GM12875 (cell line): Measurements from ENCODE around the gene APOM.

Source experiments
- H3K4me3 ChIP-seq: one replicate; pipeline ENCODE4 v1.5.1; 2011; ENCODE audit warnings: low read depth, low read length, control low read depth
- CTCF ChIP-seq: IDR thresholded peaks from 2 replicates; pipeline ENCODE4 v1.5.1; 2011; ENCODE audit warnings: low read depth, mild to moderate bottlenecking, control low read depth, inconsistent platforms, low read length, moderate library complexity, borderline replicate concordance; ENCODE audit not compliant: insufficient read depth

Gene APOM

DNA sequence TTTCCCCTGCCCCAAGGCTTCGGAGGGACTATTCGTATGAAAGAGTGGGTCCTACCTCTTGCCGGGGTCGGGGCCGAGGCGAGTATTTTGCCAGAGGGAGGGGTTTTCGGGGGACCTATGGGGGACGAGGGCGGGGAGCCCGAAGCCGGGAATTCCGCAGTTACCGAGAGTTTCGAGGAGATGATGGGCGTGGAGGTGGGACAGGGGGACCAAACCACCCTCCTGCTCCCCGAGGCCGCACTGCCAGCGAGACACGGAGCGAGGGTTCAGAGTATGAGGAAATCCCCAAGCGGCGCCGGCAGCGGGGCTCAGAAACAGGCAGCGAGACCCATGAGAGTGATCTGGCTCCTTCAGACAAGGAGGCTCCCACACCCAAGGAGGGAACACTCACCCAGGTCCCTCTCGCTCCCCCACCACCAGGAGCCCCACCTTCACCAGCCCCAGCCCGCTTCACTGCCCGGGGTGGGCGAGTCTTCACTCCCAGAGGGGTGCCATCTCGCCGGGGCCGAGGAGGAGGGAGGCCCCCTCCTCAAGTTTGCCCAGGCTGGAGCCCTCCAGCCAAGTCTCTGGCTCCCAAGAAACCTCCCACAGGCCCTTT is 23.9 kb upstream of the APOM start:
- no peak overlapping the region for H3K4me3 ChIP-seq
- TF ChIP-seq CTCF, result no peak

- no peak for TF ChIP-seq CTCF
- H3K4me3 ChIP-seq, result no peak overlapping the region
These were observed 23.3 kb upstream of the APOM start for GRCh38 chr6:31632279-31632946.

- TF ChIP-seq CTCF, result no peak
- no peak overlapping the region for H3K4me3 ChIP-seq
These were observed 22.2 kb upstream of the APOM start for GRCh38 chr6:31633447-31633846.

DNA sequence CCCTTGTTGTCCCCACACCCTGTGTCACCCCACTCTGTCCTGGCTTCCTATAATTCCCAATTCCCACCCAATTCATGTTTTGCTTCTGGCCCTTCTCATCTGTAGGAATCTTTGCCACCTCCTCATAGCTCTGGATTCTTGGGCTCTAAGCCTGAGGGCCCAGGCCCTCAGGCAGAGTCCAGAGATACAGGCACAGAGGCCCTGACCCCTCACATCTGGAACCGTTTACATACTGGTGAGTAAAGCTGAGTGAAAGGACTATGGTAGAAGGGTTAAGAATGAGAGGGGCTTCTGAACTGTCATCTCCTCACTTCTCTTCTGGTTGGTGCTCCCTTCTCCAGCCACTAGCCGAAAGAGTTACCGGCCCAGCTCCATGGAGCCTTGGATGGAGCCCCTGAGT is 21.6 kb upstream of the APOM start:
- no peak for TF ChIP-seq CTCF
- H3K4me3 ChIP-seq, result no peak overlapping the region

- no peak for TF ChIP-seq CTCF
- no peak overlapping the region for H3K4me3 ChIP-seq
These were observed 20.6 kb upstream of the APOM start for GRCh38 chr6:31634969-31635575.

DNA sequence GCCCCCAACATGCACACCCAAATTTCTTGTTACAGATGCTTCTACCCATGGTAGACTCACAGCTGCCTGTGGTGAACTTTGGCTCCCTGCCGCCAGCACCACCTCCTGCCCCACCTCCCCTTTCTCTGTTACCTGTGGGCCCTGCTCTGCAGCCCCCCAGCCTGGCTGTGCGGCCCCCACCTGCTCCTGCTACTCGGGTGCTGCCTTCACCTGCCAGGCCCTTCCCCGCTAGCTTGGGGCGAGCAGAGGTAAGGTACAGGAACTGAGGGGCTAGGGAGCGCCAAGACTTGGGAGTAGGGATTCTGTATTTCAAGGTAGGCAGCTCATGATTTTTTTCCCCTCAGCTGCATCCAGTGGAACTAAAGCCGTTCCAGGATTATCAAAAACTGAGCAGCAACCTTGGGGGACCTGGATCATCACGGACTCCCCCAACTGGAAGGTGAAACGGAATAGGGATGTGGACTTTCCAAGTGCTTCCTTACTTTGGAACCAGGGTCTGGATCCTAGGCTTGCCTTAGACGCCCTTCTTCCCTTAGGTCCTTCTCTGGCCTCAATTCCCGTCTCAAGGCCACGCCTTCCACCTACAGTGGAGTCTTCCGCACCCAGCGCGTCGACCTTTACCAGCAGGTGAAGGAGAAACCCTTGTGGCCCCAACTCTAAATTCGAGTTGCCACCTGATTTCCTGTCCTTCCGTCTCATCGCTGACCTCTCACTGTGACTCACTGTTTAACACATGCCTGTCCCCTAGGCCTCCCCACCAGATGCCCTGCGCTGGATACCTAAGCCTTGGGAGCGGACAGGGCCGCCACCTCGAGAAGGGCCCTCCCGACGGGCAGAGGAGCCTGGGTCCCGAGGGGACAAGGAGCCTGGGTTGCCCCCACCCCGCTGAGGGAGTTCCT is 18.7 kb upstream of the APOM start:
- no peak for TF ChIP-seq CTCF
- H3K4me3 ChIP-seq, result no peak overlapping the region

DNA sequence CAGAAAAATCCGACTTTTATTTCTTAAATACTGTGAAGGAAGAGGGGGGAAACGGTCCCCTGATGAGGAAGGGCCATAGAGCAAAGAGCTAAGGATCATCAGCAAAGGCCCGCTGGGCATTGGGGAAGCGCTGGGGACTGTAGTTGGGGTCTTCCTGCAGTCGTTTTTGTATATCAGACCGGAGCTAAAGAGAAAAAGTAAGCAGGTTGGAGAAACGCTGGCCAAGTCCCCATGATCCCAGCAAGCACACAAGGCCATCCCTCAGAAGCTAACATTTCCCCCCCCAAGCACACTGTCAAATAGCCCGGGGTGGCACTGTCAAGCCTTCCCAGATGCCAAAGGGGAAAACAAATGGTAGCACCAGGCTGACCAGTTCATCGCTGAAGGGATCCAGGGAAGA is 16.7 kb upstream of the APOM start:
- no peak for TF ChIP-seq CTCF
- H3K4me3 ChIP-seq, result no peak overlapping the region
